ENCODE measurements around the gene ZC3H8.
"Not testable (repeated sequence)": the region's sequence is repeated elsewhere in the genome, so short reads cannot be mapped to it uniquely, and the experiment has no call there.

The ZC3H8 gene

GRCh38 chr2:112217854-112218253 lies 37.0 kb downstream of the ZC3H8 start:
- Histone ChIP-seq H3K4me1 (ENCODE audit: control insufficient read depth, low read depth, low read length) (no peaks in the 10 kb centered on the region), H3K4me3 (ENCODE audit: low read length) (no peak overlapping the region), H3K27me3 (ENCODE audit: control insufficient read depth, insufficient read depth, low read length) (no peaks in the 10 kb centered on the region), H3K27ac (ENCODE audit: low read length) (no peak overlapping the region), H3K36me3 (ENCODE audit: control insufficient read depth, low read depth, low read length) (no peaks in the 10 kb centered on the region), H3K9me3 (ENCODE audit: control insufficient read depth, low read depth, low read length) (no peaks in the 10 kb centered on the region), H3K9ac (ENCODE audit: low read length) (no peak overlapping the region)

DNA sequence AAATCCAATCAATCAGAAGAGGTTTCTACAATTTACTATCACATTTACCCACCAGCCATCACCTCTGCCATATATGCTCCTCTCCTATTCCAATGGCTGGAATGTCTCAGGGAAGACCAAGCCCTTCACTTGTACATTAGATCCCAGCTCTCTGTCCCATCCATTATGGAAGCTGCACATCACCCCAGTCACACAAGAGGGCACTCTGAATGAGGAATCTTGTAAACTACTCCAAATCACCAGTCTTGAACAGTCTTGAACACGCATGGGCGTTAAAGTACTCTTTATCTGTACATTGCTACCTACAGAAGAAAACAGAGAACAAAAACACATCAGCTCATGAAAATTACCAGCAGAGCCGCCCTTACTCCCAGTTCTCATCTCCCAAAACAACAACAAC lies 38.7 kb downstream of the ZC3H8 start:
- Histone ChIP-seq H3K27me3 (ENCODE audit: control insufficient read depth, insufficient read depth, low read length) (no peaks in the 10 kb centered on the region), H3K4me3 (ENCODE audit: low read length) (no peak overlapping the region), H3K27ac (ENCODE audit: low read length) (no peak overlapping the region), H3K4me1 (ENCODE audit: control insufficient read depth, low read depth, low read length) (no peaks in the 10 kb centered on the region), H3K9me3 (ENCODE audit: control insufficient read depth, low read depth, low read length) (no peaks in the 10 kb centered on the region), H3K36me3 (ENCODE audit: control insufficient read depth, low read depth, low read length) (no peaks in the 10 kb centered on the region), H3K9ac (ENCODE audit: low read length) (no peak overlapping the region)

DNA sequence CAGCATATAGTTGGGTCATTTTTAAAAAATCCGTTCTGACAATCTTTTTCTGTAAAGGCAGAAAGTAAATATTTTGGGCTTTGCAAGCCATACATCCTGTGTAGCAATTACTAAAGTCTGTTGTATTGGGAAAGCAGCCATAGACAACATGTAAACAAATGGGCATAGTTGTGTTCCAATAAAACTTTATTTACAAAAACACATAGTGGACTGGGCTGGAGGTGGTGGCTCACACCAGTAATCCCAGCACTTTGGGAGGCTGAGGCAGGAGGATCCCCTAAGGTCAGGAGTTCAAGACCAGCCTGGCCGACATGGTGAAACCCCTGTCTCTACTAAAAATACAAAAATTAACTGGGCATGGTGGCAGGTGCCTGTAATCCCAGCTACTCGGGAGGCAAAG lies 46.9 kb downstream of the ZC3H8 start:
- H3K4me3 ChIP-seq (ENCODE audit: low read length); H3K27me3 ChIP-seq (ENCODE audit: control insufficient read depth, insufficient read depth, low read length); H3K4me1 ChIP-seq (ENCODE audit: control insufficient read depth, low read depth, low read length); H3K9ac ChIP-seq (ENCODE audit: low read length); H3K36me3 ChIP-seq (ENCODE audit: control insufficient read depth, low read depth, low read length); H3K27ac ChIP-seq (ENCODE audit: low read length): not testable (repeated sequence)
- H3K9me3 ChIP-seq (ENCODE audit: control insufficient read depth, low read depth, low read length) = peaks cover 13% of the 10 kb centered on the region

DNA sequence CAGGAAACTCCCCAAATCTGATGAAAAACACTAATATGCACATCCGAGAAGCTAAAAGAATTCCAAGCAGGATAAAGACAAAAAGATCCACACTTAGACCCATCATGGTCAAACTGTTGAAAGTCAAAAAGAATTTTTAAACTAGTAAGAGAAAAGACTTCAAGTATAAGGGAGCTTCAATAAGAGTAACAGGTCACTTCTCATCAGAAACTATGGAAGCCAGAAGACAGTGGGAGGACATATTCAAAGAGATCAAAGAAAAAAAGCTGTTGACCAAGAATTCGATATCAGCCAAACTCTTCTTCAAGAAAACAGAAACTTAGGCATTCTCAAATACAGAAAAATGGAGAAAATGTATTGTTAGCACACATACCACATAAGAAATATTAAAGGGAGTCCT lies 50.4 kb downstream of the ZC3H8 start:
- Histone ChIP-seq H3K4me1 (ENCODE audit: control insufficient read depth, low read depth, low read length) (no peaks in the 10 kb centered on the region), H3K9me3 (ENCODE audit: control insufficient read depth, low read depth, low read length) (peaks cover 17% of the 10 kb centered on the region), H3K9ac (ENCODE audit: low read length) (no peak overlapping the region), H3K27me3 (ENCODE audit: control insufficient read depth, insufficient read depth, low read length) (no peaks in the 10 kb centered on the region), H3K4me3 (ENCODE audit: low read length) (no peak overlapping the region), H3K27ac (ENCODE audit: low read length) (no peak overlapping the region), H3K36me3 (ENCODE audit: control insufficient read depth, low read depth, low read length) (no peaks in the 10 kb centered on the region)

GRCh38 chr2:112201696-112202430 lies 53.0 kb downstream of the ZC3H8 start:
- Histone ChIP-seq H3K4me1 (ENCODE audit: control insufficient read depth, low read depth, low read length) (no peaks in the 10 kb centered on the region), H3K9ac (ENCODE audit: low read length) (no peak overlapping the region), H3K9me3 (ENCODE audit: control insufficient read depth, low read depth, low read length) (peaks cover 17% of the 10 kb centered on the region), H3K4me3 (ENCODE audit: low read length) (no peak overlapping the region), H3K27ac (ENCODE audit: low read length) (no peak overlapping the region), H3K36me3 (ENCODE audit: control insufficient read depth, low read depth, low read length) (no peaks in the 10 kb centered on the region), H3K27me3 (ENCODE audit: control insufficient read depth, insufficient read depth, low read length) (no peaks in the 10 kb centered on the region)

DNA sequence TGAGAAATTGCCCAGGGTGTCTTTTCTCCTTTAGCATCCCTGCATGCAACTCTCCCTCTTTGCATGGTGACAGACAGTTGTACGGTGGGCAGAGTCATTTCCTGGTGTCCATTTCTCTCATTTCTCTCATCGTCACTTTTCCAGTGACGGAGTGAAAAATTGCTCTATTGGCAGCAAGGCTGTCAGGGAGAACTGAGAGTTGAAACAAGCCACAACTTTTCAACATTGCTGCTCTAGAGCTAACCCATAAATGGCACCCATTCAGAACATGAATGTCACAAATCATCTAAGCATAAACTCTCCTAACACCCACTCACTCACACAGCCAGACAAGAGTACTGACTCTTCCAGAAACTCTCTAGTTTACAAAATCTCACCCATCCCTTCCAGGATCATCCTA lies 55.7 kb downstream of the ZC3H8 start:
- Histone ChIP-seq H3K4me3 (ENCODE audit: low read length) (no peak overlapping the region), H3K36me3 (ENCODE audit: control insufficient read depth, low read depth, low read length) (no peaks in the 10 kb centered on the region)

DNA sequence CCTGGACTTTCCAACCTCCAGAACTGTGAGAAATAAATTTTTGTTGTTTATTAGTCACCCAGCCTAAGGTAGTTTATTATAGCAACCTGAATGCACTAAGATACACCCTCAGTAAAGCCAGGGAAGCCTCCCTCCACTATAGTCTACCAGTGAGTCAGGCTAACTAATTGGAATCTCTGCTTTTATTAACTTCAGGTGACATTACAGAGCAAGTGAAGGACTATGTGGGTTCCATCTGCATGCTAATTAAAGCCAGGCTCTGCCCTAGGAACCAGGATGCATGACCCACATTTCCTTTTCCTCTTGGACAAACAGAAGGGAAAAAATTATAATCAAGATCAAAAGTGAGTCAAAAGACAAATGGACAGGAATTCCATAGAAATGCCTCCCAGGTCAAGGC lies 56.1 kb downstream of the ZC3H8 start:
- no peaks in the 10 kb centered on the region for H3K4me1 ChIP-seq (ENCODE audit: control insufficient read depth, low read depth, low read length)
- H3K27ac ChIP-seq (ENCODE audit: low read length) = no peak overlapping the region
- H3K9me3 ChIP-seq (ENCODE audit: control insufficient read depth, low read depth, low read length) = peaks cover 9% of the 10 kb centered on the region
- no peak overlapping the region for H3K9ac ChIP-seq (ENCODE audit: low read length)
- H3K27me3 ChIP-seq (ENCODE audit: control insufficient read depth, insufficient read depth, low read length) = no peaks in the 10 kb centered on the region
- no peak overlapping the region for H3K4me3 ChIP-seq (ENCODE audit: low read length)
- H3K36me3 ChIP-seq (ENCODE audit: control insufficient read depth, low read depth, low read length) = no peaks in the 10 kb centered on the region

More for the DNA sequence above, 55.7 kb downstream of the ZC3H8 start:
- Histone ChIP-seq H3K9me3 (ENCODE audit: control insufficient read depth, low read depth, low read length) (peaks cover 13% of the 10 kb centered on the region), H3K4me1 (ENCODE audit: control insufficient read depth, low read depth, low read length) (no peaks in the 10 kb centered on the region), H3K27ac (ENCODE audit: low read length) (no peak overlapping the region), H3K9ac (ENCODE audit: low read length) (no peak overlapping the region), H3K27me3 (ENCODE audit: control insufficient read depth, insufficient read depth, low read length) (no peaks in the 10 kb centered on the region)

- Histone ChIP-seq H3K9me3 (ENCODE audit: control insufficient read depth, low read depth, low read length) (peaks cover 4% of the 10 kb centered on the region), H3K36me3 (ENCODE audit: control insufficient read depth, low read depth, low read length) (no peaks in the 10 kb centered on the region), H3K27me3 (ENCODE audit: control insufficient read depth, insufficient read depth, low read length) (no peaks in the 10 kb centered on the region), H3K4me3 (ENCODE audit: low read length) (no peak overlapping the region), H3K4me1 (ENCODE audit: control insufficient read depth, low read depth, low read length) (no peaks in the 10 kb centered on the region), H3K27ac (ENCODE audit: low read length) (no peak overlapping the region), H3K9ac (ENCODE audit: low read length) (no peak overlapping the region)
Observed at GRCh38 chr2:112197868-112198267, 57.0 kb downstream of the ZC3H8 start.

DNA sequence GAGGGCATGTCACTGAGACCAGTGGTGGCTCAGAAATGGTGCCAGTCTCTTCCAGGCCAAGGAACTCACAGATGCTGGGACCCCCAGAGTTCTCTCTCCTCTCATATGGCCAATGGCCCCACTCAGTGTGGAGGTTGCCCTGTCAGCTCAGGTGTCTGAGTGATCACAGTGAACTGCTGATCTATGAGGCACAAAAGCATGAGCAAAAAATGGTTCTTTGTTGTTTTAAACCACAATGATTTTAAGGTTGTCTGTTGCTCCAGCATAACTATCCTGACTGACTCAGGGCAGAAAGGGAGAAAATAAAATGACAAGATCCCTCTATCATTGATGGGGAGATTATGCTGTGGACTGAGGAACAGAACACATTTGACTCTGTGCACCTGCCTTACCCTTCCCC lies 58.9 kb downstream of the ZC3H8 start:
- no peak overlapping the region for H3K9ac ChIP-seq (ENCODE audit: low read length)
- H3K4me3 ChIP-seq (ENCODE audit: low read length) = no peak overlapping the region
- no peaks in the 10 kb centered on the region for H3K27me3 ChIP-seq (ENCODE audit: control insufficient read depth, insufficient read depth, low read length)
- no peak overlapping the region for H3K27ac ChIP-seq (ENCODE audit: low read length)
- H3K9me3 ChIP-seq (ENCODE audit: control insufficient read depth, low read depth, low read length) = no peaks in the 10 kb centered on the region
- no peaks in the 10 kb centered on the region for H3K36me3 ChIP-seq (ENCODE audit: control insufficient read depth, low read depth, low read length)
- H3K4me1 ChIP-seq (ENCODE audit: control insufficient read depth, low read depth, low read length) = no peaks in the 10 kb centered on the region

DNA sequence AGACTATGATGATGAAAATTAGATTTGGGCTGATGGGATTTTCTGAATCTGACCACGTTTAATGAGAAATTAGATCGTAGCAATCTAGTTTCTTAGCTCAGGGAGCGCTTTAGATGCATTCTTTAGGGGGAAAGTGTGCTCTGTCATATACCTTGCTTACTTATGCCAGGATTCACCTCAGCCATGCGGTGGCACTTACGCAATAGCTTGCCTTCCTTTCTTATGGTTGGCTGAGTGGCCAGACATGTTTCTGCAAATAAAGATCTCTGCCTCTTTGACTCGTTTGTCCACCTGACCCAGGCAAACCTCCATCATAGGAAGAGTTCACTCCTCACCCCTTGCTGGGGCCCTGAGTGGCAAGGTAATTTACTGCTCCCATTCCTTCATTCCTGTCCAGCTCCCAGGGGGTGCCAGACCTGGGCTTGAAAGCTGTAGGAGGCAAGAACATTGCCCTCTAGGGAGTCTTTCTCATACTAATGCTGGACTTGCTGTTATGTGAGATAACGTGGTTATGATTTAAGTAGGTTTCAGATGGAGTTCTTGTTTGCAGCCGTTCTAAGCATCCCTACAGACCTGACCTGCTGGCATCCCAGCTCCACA lies 59.6 kb downstream of the ZC3H8 start:
- H3K4me1 ChIP-seq (ENCODE audit: control insufficient read depth, low read depth, low read length) = no peaks in the 10 kb centered on the region
- H3K9me3 ChIP-seq (ENCODE audit: control insufficient read depth, low read depth, low read length) = no peaks in the 10 kb centered on the region
- no peak overlapping the region for H3K27ac ChIP-seq (ENCODE audit: low read length)
- H3K36me3 ChIP-seq (ENCODE audit: control insufficient read depth, low read depth, low read length) = no peaks in the 10 kb centered on the region
- no peaks in the 10 kb centered on the region for H3K27me3 ChIP-seq (ENCODE audit: control insufficient read depth, insufficient read depth, low read length)
- no peak overlapping the region for H3K4me3 ChIP-seq (ENCODE audit: low read length)
- no peak overlapping the region for H3K9ac ChIP-seq (ENCODE audit: low read length)

DNA sequence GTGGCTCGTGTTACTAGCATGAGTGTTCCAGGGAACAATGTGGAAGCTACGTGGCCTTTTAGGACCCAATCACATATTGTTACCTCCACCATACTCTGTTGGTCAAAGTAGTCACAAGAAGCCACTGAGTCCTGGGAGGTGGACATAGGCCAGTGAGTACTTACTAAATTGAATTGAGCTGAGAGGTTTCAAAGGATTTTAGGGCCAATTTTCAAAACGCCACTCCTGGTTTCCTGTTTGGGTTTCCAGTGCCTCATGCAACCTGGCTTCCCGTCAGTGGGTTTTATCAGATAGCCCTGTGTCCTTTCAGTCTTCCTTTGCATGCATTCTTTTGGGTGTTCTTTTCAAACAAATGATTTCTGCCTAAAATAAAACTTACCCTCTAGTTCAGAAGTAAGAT lies 60.4 kb downstream of the ZC3H8 start:
- Histone ChIP-seq H3K4me3 (ENCODE audit: low read length) (no peak overlapping the region), H3K36me3 (ENCODE audit: control insufficient read depth, low read depth, low read length) (no peaks in the 10 kb centered on the region), H3K4me1 (ENCODE audit: control insufficient read depth, low read depth, low read length) (no peaks in the 10 kb centered on the region), H3K27me3 (ENCODE audit: control insufficient read depth, insufficient read depth, low read length) (no peaks in the 10 kb centered on the region), H3K9me3 (ENCODE audit: control insufficient read depth, low read depth, low read length) (no peaks in the 10 kb centered on the region), H3K9ac (ENCODE audit: low read length) (no peak overlapping the region), H3K27ac (ENCODE audit: low read length) (no peak overlapping the region)

DNA sequence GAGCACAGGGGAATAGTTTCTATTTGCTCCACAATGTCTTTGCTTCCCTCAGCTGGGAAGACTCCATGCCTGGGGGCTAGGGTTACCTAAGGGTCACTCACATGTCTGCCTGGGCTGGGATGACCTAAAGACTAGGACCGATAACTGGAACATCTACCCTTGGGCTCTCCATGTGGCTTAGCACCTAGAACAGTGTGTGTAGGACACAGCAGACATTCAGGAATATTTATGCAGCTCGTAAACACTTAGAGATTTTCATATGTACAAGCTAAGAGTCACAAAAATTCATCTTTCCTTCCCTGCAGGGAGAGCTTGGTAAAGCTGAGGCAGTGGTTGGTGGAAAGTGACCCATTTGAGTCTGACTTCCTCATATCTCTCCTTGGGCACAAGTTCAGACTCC lies 60.8 kb downstream of the ZC3H8 start:
- no peaks in the 10 kb centered on the region for H3K9me3 ChIP-seq (ENCODE audit: control insufficient read depth, low read depth, low read length)
- H3K4me3 ChIP-seq (ENCODE audit: low read length) = no peak overlapping the region

More for the DNA sequence above, 60.8 kb downstream of the ZC3H8 start:
- Histone ChIP-seq H3K27ac (ENCODE audit: low read length) (no peak overlapping the region), H3K9ac (ENCODE audit: low read length) (no peak overlapping the region), H3K27me3 (ENCODE audit: control insufficient read depth, insufficient read depth, low read length) (no peaks in the 10 kb centered on the region), H3K4me1 (ENCODE audit: control insufficient read depth, low read depth, low read length) (no peaks in the 10 kb centered on the region), H3K36me3 (ENCODE audit: control insufficient read depth, low read depth, low read length) (no peaks in the 10 kb centered on the region)

Measured in iPS-18a (cell line).